ENCODE measurements around the gene RCC2.
"Not testable (repeated sequence)": the region's sequence is repeated elsewhere in the genome, so short reads cannot be mapped to it uniquely, and the experiment has no call there.

The RCC2 gene

DNA sequence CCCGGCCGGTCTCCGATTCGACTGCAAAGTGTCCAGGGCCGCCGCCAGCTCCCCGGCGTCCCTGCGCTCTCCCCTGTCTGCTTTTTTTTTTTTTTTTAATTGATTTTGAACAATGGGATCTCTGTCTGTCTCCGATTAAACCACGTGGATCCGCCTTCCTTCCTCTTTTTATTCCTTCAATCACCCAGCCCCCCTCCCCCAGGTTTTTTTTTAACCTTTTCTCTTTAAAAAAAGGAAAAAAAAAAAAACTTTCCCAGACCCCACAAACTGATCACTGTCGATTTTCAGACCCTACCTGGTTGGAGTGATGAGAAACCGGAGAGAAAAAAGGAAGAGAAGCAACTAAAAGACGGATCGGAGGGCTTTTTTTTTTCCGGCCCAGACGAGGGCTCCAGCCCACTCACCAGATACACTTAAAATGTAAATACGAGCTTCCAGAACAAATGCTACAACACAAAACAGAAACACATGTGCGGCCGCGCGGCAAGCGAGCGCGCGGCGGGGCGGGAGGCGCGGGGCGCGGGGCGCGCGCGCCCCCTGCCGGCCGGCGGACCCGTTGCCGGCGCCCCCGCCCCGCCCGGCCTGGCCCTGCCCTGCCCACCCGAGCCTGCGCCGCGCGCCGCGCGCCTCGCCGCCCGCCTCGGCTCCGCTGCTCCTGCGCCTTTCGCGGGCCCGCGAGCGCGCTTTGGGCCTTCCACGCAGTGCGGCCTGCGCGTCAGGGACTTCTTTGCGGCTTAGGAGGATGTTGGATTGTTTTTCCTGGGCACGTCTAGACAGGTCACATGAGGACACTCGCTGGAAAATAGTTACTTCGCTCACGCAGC is at the start of gene RCC2:
Gene RCC2 (minus strand): TSS at position 428 of the 824 bp plus-strand sequence. CDS start 1,163 bp downstream, outside the sequence.
- peak; percentile 65 for DNase-seq

DNA sequence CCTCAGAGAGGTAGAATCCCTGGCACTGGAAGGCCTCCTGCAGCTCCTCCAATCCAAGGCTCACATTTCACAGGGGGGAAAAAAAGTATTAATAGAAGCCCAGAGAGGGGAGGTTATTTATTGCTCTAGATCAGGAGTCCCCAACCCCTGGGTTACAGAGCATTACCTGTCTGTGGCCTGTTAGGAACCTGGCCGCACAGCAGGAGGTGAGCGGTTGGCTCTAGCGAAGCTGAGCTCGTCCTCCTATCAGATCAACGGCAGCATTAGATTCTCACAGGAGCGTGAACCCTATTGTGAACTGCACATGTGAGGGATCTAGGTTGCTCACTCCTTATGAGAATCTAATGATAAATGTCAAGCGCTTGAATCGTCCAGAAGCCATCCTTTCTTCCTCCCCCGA is 46.8 kb upstream of the RCC2 start:
- DNase-seq = no peak

DNA sequence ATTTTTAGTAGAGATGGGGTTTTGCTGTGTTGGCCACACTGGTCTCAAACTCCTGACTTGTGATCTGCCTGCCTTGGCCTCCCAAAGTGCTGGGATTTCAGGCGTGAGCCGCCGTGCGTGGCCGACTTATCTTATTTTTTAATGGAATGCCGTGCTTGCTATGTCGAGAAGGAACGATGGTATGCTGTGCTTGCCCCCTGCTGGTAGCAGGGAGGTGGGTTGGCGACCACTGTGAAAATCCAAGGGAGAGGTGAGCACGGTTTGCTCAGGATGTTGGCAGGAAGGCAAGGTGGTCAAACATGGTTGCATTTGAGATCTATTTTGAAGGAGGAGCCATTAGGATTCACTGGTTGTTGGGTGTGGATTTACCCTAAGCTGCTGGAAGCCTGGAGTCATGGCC is 45.8 kb upstream of the RCC2 start:
- DNase-seq = no peak

DNA sequence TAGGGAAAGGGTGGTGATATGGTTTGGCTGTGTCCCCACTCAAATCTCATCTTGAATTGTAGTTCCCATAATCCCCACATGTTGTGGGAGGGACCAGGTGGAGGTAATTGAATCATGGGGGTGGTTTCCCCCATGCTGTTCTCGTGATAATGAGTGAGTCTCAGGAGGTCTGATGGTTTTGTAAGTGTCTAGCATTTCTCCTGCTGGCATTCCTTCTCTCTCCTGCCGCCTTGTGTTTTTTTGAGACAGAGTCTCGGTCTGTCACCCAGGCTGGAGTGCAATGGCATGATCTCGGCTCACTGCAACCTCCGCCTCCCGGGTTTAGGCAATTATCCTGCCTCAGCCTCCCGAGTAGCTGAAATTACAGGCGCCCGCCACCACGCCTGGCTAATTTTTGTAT is 42.5 kb upstream of the RCC2 start:
- DNase-seq = not testable (repeated sequence)

DNA sequence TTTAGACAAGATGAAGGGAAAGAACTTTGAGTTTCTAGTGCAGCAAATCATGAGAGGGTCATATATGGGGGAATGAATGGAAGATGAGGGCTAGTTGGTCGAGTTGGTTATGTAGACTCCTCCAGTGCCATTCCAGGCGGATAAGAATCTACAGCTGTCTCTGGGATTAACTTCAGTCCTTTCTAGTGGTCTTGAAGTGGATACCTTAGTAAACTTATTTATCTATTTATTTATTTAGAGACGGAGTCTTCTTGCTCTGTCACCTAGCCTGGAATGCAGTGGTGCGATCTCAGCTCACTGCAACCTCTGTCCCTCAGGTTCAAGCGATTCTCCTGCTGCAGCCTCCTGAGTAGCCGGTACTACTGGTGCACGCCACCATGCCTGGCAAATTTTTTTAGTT is 41.4 kb upstream of the RCC2 start:
- DNase-seq = no peak

DNA sequence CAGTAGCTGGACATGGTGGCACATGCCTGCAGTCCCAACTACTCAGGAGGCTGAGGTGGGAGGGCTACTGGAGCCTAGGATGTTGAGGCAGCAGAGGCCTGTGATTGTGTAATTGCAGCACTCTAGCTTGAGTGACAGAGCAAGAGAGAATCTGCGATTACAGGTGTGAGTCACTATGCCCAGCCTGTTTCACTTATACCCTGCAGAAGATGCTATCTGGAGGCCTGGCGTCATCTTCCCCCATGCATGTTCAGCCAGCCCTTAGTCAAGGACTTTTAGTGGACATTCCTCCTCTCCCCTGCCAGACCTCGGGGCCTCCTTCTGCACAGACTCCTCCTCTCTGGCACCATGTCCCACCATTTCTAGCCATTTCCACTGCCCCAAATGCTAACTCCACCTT is 36.3 kb upstream of the RCC2 start:
- DNase-seq = no peak

DNA sequence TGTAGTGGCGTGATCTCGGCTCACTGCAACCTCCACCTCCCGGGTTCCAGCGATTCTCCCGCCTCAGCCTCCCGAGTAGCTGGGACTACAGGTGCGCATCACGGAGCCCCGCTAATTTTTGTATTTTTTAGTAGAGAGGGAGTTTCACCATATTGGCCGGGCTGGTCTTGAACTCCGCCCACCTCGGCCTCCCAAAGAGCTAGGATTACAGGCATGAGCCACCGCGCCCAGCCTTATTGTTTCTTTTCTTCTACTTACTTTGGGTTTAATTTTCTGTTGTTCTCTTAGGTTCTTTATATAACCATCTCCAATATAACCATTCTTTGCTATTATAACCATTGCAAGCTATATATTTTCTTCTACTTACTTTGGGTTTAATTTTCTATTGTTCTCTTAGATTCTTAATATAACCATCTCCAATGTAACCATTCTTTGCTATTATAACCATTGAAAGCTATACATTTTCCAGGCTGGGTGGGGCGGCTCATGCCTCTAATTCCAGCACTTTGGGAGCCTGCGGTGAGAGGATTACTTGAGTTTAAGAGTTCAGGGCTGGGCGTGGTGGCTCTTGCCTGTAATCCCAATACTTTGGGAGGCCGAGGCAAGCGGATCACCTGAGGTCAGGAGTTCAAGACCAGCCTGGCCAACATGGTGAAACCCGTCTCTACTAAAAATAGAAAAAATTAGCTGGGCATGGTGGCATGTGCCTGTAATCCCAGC is 35.5 kb upstream of the RCC2 start:
- DNase-seq = not testable (repeated sequence)

DNA sequence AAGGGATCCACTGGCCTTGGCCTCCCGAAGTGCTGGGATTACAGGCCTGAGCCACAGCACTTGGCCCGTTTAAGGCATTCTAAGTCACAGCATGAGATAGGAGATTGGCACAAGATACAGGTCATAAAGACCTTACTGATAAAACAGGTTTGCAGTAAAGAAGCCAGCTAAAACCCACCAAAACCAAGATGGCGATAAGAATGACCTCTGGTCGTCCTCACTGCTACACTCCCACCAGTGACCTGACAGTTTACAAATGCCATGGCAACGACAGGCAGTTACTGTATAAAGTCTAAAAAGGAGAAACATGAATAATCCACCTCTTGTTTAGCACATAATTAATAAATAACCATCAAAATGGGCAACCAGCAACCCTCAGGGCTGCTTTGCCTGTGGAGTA is 33.3 kb upstream of the RCC2 start:
- DNase-seq = no peak

DNA sequence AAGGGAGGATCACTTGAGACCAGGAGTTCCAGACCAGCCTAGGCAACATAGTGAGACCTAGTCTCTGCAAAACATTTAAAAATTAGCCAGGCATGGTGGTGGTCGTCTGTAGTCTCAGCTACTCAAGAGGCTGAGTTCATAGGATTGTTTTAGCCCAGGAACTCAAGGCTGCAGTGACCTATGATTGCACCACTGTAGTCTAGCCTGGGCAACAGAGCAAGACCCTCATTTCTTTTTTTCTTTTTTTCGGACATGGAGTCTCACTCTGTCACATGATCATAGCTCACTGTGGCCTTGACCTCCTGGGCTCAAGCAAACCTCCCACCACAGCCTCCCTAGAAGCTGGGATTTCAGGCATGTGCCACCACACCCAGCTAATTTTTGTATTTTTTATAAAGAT is 31.9 kb upstream of the RCC2 start:
- DNase-seq = no peak

DNA sequence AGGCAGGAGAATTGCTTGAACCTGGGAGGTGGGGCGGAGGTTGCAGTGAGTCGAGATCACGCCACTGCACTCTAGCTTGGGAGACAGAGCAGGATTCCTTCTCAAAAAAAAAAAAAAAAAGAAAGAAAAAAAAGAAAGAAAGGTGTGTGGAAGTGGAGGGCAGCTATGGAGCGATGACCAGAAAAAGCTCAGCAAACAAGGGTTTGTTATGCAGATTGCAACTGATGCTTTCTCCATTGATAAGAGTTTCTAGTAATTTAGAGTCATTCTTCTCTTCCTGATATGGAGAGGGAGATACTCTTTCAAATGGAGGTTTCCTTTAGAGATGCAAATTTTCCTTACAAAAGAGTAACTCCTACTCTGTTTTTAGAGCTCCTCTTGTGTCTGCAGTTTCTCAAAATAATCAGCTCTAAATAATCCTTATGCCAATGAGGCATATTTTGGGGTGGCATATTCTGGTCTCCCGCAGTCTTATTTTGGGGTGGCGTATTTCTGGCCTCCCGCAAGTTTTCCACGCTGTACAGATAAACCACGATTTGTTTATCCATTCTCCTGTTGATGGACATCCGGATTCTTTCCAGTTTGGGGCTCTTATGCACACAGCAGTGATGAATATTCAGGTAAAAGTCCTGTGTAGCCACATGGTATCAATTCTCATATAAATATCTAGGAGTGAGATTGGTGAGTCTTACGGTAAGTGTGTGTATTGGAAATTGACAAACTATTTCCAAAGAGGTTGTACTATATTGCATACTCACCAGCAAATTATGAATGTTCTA is 30.7 kb upstream of the RCC2 start:
- no peak for DNase-seq

DNA sequence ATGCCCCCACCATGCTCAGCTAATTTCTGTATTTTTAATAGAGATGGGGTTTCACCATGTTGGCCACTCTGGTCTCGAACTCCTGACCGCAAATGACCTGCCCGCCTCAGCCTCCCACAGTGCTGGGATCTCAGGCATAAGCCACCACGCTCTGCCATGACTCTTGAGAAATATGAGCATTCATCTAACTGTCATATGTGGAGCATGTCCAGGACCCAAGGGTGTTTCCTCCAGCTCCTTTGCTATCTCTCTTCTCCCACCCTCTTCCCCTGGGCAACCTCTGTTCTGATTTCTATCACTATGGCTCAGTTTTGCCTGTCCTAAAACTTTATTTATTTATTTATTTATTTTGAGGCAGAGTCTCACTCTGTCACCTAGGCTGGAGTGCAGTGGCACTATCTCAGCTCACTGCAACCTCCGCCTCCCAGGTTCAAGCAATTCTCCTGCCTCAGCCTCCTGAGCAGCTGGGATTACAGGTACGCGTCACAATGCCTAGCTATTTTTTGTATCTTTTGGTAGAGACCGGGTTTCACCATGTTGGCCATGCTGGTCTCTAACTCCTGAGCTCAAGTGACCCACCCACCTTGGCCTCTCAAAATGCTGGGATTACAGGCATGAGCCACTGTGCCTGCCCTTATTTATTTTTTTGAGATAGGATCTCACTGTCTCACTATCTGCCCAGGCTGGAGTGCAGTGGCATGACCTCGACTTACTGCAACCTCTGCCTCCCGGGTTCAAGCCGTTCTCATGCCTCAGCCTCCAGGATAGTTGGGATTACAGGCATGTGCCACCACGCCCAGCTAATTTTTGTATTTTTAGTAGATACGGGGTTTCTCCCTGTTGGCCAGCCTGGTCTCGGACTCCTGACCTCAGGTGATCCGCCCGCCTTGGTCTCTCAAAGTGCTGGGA is 29.1 kb upstream of the RCC2 start:
- DNase-seq = not testable (repeated sequence)

DNA sequence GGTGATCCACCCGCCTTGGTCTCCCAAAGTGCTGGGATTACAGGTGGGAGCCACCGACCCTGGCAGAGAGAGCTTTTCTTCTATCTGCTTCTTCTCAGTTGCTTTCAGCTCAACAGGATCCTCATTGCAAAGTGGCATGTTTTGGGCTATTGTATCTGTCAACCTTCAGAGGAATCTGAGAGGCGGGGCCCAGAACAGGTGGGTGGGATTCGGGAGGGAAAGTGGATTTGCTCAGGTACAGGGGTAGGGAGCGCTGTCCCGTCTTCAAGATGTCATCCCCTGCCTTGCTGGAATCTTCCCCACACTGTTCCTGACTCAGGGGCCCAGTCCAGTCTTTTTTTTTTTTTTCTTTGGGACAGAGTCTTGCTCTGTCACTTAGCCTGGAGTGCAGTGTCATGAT is 26.9 kb upstream of the RCC2 start:
- no peak for DNase-seq

DNA sequence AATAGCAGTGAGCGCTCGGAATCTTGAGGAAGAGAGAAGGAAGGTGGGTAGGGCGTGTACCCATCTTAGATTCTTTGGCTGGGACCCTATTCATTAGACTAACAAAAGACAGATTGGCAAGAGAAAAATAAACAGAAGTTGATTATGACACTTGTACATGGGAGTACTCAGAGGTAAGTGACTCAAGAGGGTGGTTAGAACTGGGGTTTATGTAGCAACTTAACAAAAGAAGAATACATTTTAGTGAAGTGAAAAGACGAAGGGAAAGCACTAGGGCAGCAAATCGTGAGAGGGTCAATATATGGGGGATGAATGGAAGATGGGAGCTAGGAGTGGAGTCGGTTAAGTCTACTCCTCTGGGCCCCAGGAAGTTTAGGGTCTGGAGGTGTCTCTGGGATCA is 25.8 kb upstream of the RCC2 start:
- DNase-seq = no peak

DNA sequence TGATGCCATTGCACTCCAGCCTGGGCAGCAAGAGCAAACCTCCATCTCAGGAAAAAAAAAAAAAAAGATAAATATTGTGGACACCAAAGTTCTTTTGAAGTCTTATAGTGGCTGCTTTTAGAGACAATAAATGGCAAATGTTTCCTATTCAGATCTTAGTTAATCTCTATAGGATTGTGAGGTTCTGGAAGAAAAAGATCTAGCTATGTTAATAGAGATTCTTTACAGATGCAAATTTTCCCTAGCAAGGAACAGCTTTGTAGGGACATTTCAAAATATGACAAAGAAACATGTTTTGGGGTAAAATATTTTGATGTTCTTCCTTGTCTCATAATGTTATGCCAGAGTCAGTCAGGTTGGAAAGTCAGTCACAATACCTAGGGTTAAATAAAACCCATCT is 24.5 kb upstream of the RCC2 start:
- no peak for DNase-seq

DNA sequence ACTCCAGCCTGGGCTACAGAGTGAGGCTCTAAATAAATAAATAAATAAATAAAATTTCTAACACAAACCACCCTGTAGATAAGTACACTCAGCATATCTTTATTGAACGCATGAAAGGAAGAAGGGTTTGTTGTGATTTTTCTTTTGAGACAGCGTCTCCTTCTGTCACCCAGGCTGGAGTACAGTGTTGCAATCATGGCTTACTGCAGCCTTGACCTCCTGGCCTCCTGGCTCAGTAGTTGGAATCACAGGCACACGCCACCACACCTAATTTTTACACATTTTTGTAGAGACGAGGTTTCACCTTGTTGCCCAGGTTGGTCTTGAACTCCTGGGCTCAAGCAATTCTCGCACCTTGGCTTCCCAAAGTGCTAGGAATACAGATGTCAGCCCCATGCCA is 23.2 kb upstream of the RCC2 start:
- DNase-seq = no peak

DNA sequence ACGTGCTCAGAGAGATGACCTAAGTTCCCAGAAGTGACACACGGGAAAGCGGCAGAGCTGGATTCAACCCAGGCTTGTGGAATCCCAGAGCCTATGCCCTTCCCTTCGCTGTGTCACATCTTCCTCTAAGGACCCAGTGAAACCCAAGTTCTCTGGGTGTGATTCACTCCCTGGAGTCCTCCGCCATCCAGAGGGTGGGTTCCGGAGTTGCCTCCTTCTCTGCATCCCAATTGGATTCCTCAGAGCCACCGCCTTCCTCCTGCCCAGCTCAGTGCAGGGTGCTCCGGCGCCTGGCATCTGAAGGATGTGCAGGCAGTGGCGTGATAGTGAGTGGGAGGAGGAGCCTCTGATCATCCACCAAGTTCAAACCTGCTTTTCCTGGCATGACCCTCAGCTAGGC is 20.7 kb upstream of the RCC2 start:
- no peak for DNase-seq

DNA sequence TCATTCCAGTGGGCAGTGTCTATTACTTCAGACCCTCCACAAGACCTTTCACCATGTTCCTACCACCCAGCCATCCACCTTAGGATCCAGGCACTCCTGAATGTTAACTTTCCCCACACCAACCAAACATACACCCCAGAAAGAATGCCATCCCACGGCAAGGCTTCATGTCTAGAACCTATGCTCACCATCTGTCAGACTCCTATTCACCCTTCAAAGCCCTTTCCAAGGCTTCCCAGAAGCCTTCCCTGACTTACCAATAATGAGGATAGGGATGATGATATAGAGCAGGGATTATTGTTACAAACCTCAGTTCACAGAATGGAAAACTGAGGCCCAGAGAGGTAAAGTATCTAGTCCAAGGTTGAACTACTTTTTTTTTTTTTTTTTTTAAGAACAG is 19.3 kb upstream of the RCC2 start:
- DNase-seq = no peak

DNA sequence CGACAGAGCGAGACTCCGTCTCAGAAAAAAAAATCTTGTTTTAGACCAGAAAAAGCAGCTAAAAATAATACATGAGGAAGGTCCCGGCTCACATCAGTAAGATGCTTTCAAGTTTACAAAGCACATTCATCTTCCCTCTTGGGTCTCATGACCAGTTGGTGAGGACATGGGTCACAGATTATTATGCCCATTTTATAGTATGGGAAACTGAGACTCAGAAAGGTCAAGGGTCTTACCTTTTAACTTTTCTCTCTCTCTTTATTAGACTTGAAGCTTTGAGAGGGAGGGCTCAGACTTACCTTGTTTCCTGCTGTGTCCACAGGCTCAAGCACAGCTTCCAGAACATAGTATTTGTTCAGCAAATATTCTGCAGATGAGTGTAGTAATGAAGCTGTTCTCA is 13.2 kb upstream of the RCC2 start:
- DNase-seq = no peak

DNA sequence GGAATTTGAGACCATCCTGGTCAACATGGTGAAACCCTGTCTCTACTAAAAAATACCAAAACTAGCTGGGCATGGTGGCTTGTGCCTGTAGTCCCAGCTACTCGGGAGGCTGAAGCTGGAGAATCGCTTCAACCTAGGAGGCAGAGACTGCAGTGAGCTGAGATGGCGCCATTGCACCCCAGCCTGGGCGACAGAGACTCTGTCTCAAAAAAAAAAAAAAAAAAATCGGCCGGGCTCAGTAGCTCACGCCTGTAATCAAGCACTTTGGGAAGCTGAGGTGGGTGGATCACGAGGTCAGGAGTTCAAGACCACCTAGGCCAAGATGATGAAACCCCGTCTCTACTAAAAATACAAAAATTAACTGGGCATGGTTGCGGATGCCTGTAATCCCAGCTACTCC is 12.7 kb upstream of the RCC2 start:
- DNase-seq = not testable (repeated sequence)

DNA sequence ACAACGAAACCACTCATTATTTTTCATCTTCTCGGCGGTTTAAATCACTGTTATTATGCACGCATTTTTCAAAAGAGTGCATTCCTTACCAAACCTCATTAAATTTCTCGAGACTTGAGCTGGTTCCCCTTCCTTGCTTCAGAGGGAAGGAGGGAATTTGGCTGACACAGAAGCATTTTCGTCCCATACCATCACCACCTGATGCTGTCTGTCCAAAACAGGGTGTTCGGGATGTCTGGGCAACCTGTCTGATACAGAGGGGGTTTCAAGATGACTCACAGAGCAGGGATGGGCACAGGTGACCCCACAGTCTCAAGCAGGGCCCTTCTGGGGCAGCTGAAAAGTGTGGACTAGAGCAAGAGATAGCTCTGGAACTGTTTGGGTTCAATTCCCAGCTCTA is 12.3 kb upstream of the RCC2 start:
- DNase-seq = no peak

DNA sequence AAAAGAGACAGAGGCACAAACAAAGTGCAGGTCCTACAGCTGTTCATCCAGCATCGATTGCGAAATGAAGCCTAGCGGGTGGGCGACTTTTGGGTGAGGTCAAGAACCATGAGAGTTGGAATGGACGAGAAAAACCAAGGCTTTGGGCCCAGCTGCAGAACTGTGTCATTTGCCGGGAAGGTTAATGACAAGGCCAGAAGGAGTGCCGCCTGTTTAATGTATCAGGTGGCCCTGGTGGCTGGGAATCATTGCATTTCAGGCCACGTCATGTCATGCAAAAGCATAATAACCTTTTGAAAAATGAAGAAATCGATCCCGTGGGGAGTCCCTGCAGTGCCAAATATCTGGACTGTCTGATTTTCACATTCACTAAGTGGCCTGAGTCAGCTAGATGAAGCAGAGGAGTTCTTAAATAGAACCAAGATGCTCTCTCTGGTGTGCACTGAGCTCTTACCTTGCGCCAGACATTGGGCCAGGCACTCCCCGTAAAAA is 8.1 kb upstream of the RCC2 start:
- no peak for DNase-seq

DNA sequence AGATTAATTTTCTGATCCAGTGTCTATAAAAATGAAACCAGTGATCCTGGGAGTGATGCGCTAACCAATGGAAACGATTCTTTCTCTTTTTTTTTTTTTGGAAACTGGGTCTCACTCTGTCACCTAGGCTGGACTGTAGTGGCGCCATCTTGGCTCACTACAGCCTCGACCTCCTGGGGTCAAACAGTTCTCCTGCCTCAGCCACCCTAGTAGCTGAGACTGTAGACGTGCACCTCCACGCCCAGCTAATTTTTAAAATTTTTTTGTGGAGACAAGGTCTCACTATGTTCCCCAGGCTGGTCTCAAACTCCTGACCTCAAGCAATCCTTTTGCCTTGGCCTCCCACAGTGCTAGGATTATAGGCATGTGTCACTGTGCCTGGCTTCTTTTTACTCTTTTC is 3.4 kb upstream of the RCC2 start:
- no peak for DNase-seq

DNA sequence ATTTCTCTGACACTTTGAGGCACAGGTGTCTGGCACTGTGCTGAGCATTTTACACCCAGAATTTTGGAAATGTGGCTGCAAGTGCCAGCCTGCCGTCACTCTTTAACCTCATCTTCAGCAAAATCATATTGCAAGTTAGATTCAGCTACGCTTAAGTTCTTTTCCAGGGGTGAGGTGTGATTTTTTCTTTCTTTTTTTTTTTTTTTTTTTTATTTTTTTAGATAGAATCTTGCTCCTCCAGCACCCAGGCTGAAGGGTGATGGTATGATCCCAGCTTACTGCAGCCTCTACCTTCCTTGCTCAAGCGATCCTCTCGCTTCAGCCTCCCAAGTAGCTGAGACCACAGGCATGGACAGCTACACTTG is 2.5 kb upstream of the RCC2 start:
- no peak for DNase-seq
